DOHH2 (cell line): ENCODE results near the gene PLCG2.

Source experiments
- EZH2phosphoT487 ChIP-seq: fragments of 200-600 bp; sonication (generic); IDR thresholded peaks from 2 replicates; pipeline ENCODE4 v1.6.1; 2017; ENCODE audit warnings: borderline replicate concordance, mild to moderate bottlenecking, antibody characterized with exemption, low read length, moderate library complexity, mixed read lengths
- TF ChIP-seq, protein P1 (sequence below): fragments of 200-600 bp; sonication (generic); IDR thresholded peaks from one replicate; pipeline ENCODE4 v1.5.1; 2014; ENCODE audit warnings: antibody characterized with exemption, mild to moderate bottlenecking, low read depth, low read length; ENCODE audit not compliant: poor library complexity, severe bottlenecking

DNA sequence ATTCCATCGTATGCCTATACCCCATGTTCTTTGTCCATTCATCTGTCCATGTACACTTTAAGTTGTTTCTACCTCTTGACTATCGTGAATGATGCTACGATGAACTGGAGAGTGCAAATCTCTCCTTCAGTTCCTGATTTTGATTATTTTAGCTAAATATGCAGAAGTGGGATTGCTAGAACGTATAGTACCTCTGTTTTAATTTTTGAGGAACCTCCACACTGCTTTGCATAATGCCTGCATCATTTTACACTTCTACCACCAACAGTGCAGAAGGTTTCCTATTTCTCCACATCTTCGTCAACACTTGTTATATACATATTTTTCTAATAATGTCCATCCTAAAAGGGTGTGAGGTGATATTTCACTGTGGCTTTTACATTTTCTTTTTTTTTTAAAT, 188.3 kb downstream of the PLCG2 start:
- TF ChIP-seq, protein P1, sequence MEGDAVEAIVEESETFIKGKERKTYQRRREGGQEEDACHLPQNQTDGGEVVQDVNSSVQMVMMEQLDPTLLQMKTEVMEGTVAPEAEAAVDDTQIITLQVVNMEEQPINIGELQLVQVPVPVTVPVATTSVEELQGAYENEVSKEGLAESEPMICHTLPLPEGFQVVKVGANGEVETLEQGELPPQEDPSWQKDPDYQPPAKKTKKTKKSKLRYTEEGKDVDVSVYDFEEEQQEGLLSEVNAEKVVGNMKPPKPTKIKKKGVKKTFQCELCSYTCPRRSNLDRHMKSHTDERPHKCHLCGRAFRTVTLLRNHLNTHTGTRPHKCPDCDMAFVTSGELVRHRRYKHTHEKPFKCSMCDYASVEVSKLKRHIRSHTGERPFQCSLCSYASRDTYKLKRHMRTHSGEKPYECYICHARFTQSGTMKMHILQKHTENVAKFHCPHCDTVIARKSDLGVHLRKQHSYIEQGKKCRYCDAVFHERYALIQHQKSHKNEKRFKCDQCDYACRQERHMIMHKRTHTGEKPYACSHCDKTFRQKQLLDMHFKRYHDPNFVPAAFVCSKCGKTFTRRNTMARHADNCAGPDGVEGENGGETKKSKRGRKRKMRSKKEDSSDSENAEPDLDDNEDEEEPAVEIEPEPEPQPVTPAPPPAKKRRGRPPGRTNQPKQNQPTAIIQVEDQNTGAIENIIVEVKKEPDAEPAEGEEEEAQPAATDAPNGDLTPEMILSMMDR = no peak
- TF ChIP-seq EZH2phosphoT487 = no peak
